A673 (cell line): Measurements from ENCODE around the gene KCNC1. TPM values are rescaled to one million over a fixed set of nuclear protein-coding genes. Genes with fewer than 3 reads are reported as not detected.
A peak's percentile ranks its signal among the peaks of the same experiment; 100 is the strongest.

Experiments used
- BruUV-seq: library from RNA; stranded (reverse); fragments of 400-500 nt; replicated peaks from 2 replicates; lab custom pipeline; 2021; lab: Mats Ljungman, UMichigan
- CTCF ChIA-PET: fragments of 300-600 bp; sonication (Branson Sonifier 250); formaldehyde crosslinking; loops from one replicate; lab custom pipeline; 2022; ENCODE audit warnings: antibody characterized with exemption; lab: Charles Lee
- POLR2A ChIA-PET: fragments of 300-600 bp; sonication (Branson Sonifier 250); formaldehyde crosslinking; loops from one replicate; lab custom pipeline; 2022; ENCODE audit warnings: antibody characterized with exemption; ENCODE audit not compliant: low non-redundant PET; lab: Charles Lee
- DNase-seq: peaks from one replicate; pipeline ENCODE4 v3.0.0-alpha.2; 2015; ENCODE audit warnings: low spot score
- H3K27ac ChIP-seq: fragments of 200-600 bp; sonication (generic); 2 replicates; pipeline ENCODE4 v1.5.1; 2016; ENCODE audit warnings: mixed run types, low read depth, mild to moderate bottlenecking, mixed read lengths, antibody characterized with exemption, low read length; ENCODE audit not compliant: poor library complexity, severe bottlenecking
- H3K27me3 ChIP-seq: fragments of 200-600 bp; sonication (generic); replicated peaks from 2 replicates; pipeline ENCODE4 v1.6.1; 2017; ENCODE audit warnings: mixed run types, low read depth, mild to moderate bottlenecking, mixed read lengths, antibody characterized with exemption, low read length; ENCODE audit not compliant: insufficient read depth, poor library complexity
- H3K36me3 ChIP-seq: fragments of 200-600 bp; sonication (generic); 2 replicates; pipeline ENCODE4 v1.6.1; 2016; ENCODE audit warnings: mixed run types, mild to moderate bottlenecking, mixed read lengths, antibody characterized with exemption, low read length; ENCODE audit not compliant: insufficient read depth, poor library complexity, severe bottlenecking
- H3K4me1 ChIP-seq: fragments of 200-600 bp; sonication (generic); 2 replicates; pipeline ENCODE4 v1.6.1; 2017; ENCODE audit warnings: mixed run types, mild to moderate bottlenecking, mixed read lengths, antibody characterized with exemption, low read length; ENCODE audit not compliant: insufficient read depth, poor library complexity, severe bottlenecking
- H3K4me3 ChIP-seq: fragments of 200-600 bp; sonication (generic); 2 replicates; pipeline ENCODE4 v1.5.1; 2016; ENCODE audit warnings: low read depth, mixed run types, mild to moderate bottlenecking, mixed read lengths, low read length; ENCODE audit not compliant: poor library complexity, severe bottlenecking
- H3K9me3 ChIP-seq: fragments of 200-600 bp; sonication (generic); 2 replicates; pipeline ENCODE4 v1.6.1; 2016; ENCODE audit warnings: mixed run types, low read depth, mild to moderate bottlenecking, mixed read lengths, antibody characterized with exemption, low read length; ENCODE audit not compliant: poor library complexity, severe bottlenecking
- CTCF ChIP-seq: fragments of 300-800, 200-600 bp; sonication (generic); conservative IDR thresholded peaks from 2 replicates; pipeline ENCODE4 v1.5.1; 2017; ENCODE audit warnings: low read depth, mild to moderate bottlenecking, antibody characterized with exemption, low read length, moderate library complexity, mixed read lengths
- EZH2 ChIP-seq: fragments of 200-600 bp; sonication (generic); IDR thresholded peaks from 2 replicates; pipeline ENCODE4 v1.6.1; 2017; ENCODE audit warnings: borderline replicate concordance, low read depth, mild to moderate bottlenecking, mixed read lengths, antibody characterized with exemption, low read length; ENCODE audit not compliant: poor library complexity, severe bottlenecking
- intact Hi-C: fragments of 100-400 bp; cut with micrococcal nuclease; formaldehyde crosslinking; loops from one replicate; pipeline ENCODE4 v1.10.0; 2022; ENCODE audit not compliant: unreplicated experiment
- total RNA-seq: library from RNA; stranded (reverse); gene quantifications from 2 replicates; pipeline ENCODE4 v1.2.3, GENCODE V29; 2021

The KCNC1 gene
- total RNA-seq, 1 experiment from 2014 or later, result 0.09 TPM

GRCh38 chr11:17700991-17701390 is 33.6 kb upstream of the KCNC1 start:
- Histone ChIP-seq H3K27ac (no peak overlapping the region), H3K36me3 (no peaks in the 10 kb centered on the region), H3K9me3 (no peaks in the 10 kb centered on the region), H3K4me1 (peaks cover 8% of the 10 kb centered on the region), H3K4me3 (no peak overlapping the region), H3K27me3 (peaks cover 16% of the 10 kb centered on the region)
- intact Hi-C loops, result no loop called here
- ChIA-PET POLR2A (no interaction called here), CTCF (no interaction called here)
- BruUV-seq, result no TSS peak
- no peak for TF ChIP-seq CTCF
- no peak for TF ChIP-seq EZH2
- no peak for DNase-seq

- CTCF ChIA-PET, result no interaction called here
- no peaks in the 10 kb centered on the region for H3K9me3 ChIP-seq
Observed at GRCh38 chr11:17702876-17703275, 31.7 kb upstream of the KCNC1 start.

GRCh38 chr11:17703951-17704350 is 30.6 kb upstream of the KCNC1 start:
- peak; percentile 16 for DNase-seq
- no TSS peak for BruUV-seq
- CTCF ChIA-PET, result no interaction called here

More at GRCh38 chr11:17702876-17703275, 31.7 kb upstream of the KCNC1 start:
- no peak for DNase-seq
- TF ChIP-seq EZH2 (no peak), CTCF (no peak)
- H3K36me3 ChIP-seq, result no peaks in the 10 kb centered on the region
- no peak overlapping the region for H3K27ac ChIP-seq
- POLR2A ChIA-PET, result no interaction called here
- no TSS peak for BruUV-seq
- H3K4me1 ChIP-seq, result peaks cover 8% of the 10 kb centered on the region
- intact Hi-C loops, result no loop called here
- no peak overlapping the region for H3K4me3 ChIP-seq
- no peaks in the 10 kb centered on the region for H3K27me3 ChIP-seq

More at GRCh38 chr11:17703951-17704350, 30.6 kb upstream of the KCNC1 start:
- H3K36me3 ChIP-seq, result no peaks in the 10 kb centered on the region
- no peaks in the 10 kb centered on the region for H3K27me3 ChIP-seq
- intact Hi-C loops, result no loop called here
- no peak overlapping the region for H3K4me3 ChIP-seq
- H3K4me1 ChIP-seq, result peaks cover 8% of the 10 kb centered on the region
- H3K9me3 ChIP-seq, result no peaks in the 10 kb centered on the region
- POLR2A ChIA-PET, result no interaction called here
- TF ChIP-seq EZH2 (no peak), CTCF (no peak)
- H3K27ac ChIP-seq, result no peak overlapping the region
